GM12878 (cell line): ENCODE results near the gene LSM3. TPM values are rescaled to one million over a fixed set of nuclear protein-coding genes. Genes with fewer than 3 reads are reported as not detected.

Experiments
- ATAC-seq: fragments of 200-7000 bp; cut with Tn5 transposase; 3 replicates; pipeline ENCODE4 v1.9.1; 2020; ENCODE audit warnings: mild to moderate bottlenecking, moderate library complexity
- BruUV-seq: library from RNA; stranded (reverse); fragments of 400-500 nt; replicated peaks from 2 replicates; lab custom pipeline; 2021; lab: Mats Ljungman, UMichigan
- CTCF ChIA-PET: fragments of 300-600 bp; sonication (Branson Sonifier 250); formaldehyde crosslinking; extraction: SDS; loops from one replicate; lab custom pipeline; 2021; ENCODE audit warnings: inconsistent platforms; lab: Yijun Ruan, JAX
- POLR2A ChIA-PET: fragments of 350-600 bp; formaldehyde crosslinking; extraction: SDS; loops from one replicate; lab custom pipeline; 2021; ENCODE audit warnings: inconsistent platforms; lab: Charles Lee
- RAD21 ChIA-PET: fragments of 300-600 bp; sonication (Branson Sonifier 250); formaldehyde crosslinking; loops from one replicate; lab custom pipeline; 2023; ENCODE audit warnings: antibody characterized with exemption; ENCODE audit not compliant: unreplicated experiment; lab: Charles Lee
- SMC1A ChIA-PET: fragments of 300-600 bp; sonication (Branson Sonifier 250); formaldehyde crosslinking; loops from one replicate; lab custom pipeline; 2023; ENCODE audit not compliant: unreplicated experiment, uncharacterized antibody; lab: Charles Lee
- DNase-seq: peaks from one replicate; pipeline ENCODE4 v3.0.0-alpha.2; 2011; ENCODE audit warnings: low read depth, low spot score
- FAIRE-seq: peaks from 3 replicates; lab custom pipeline; 2011; peaks lifted over from hg19 to GRCh38; lab: Jason Lieb, UNC
- H2AFZ ChIP-seq: 2 replicates; pipeline ENCODE4 v1.6.0; 2011; ENCODE audit warnings: low read depth, low read length, control low read depth; ENCODE audit not compliant: control insufficient read depth
- H3K27ac ChIP-seq: 2 replicates; pipeline ENCODE4 v1.5.1; 2011; ENCODE audit warnings: control low read depth; ENCODE audit not compliant: control insufficient read depth, insufficient read depth
- H3K27me3 ChIP-seq, 2 experiments: replicated peaks in 1 of 2; 2 replicates each; pipeline versions ENCODE4 v1.6.0 to v1.6.1; 2011; ENCODE audit warnings: low read length in 1 of 2; ENCODE audit not compliant: control insufficient read depth in 2 of 2, insufficient read depth in 2 of 2
- H3K36me3 ChIP-seq, 2 experiments: 2 replicates each; pipeline ENCODE4 v1.5.1; 2011; ENCODE audit warnings: low read length in 1 of 2; ENCODE audit not compliant: control insufficient read depth in 2 of 2, insufficient read depth in 2 of 2
- H3K4me1 ChIP-seq: 2 replicates; pipeline ENCODE4 v1.6.1; 2011; ENCODE audit warnings: mild to moderate bottlenecking, low read length, moderate library complexity, mixed read lengths; ENCODE audit not compliant: control insufficient read depth, insufficient read depth
- H3K4me2 ChIP-seq: 2 replicates; pipeline ENCODE4 v1.6.0; 2011; ENCODE audit warnings: control low read depth; ENCODE audit not compliant: control insufficient read depth, insufficient read depth
- H3K4me3 ChIP-seq: fragments of 200-600 bp; sonication (generic); 2 replicates; pipeline ENCODE4 v1.5.1; 2016
- H3K79me2 ChIP-seq: 2 replicates; pipeline ENCODE4 v1.6.0; 2011; ENCODE audit warnings: low read length; ENCODE audit not compliant: control insufficient read depth, insufficient read depth
- H3K9ac ChIP-seq: 2 replicates; pipeline ENCODE4 v1.8.0; 2011; ENCODE audit warnings: low read length, control low read depth, mixed read lengths; ENCODE audit not compliant: control insufficient read depth, insufficient read depth
- H3K9me3 ChIP-seq: replicated peaks from 3 replicates; pipeline ENCODE4 v1.5.1; 2011; ENCODE audit warnings: mild to moderate bottlenecking, low read length; ENCODE audit not compliant: control insufficient read depth, insufficient read depth
- H4K20me1 ChIP-seq: 2 replicates; pipeline ENCODE4 v1.6.0; 2011; ENCODE audit not compliant: control insufficient read depth, insufficient read depth
- BCLAF1 ChIP-seq: fragments of 450-650 bp; IDR thresholded peaks from 2 replicates; pipeline ENCODE4 v1.6.1; 2017; ENCODE audit warnings: antibody characterized with exemption, mild to moderate bottlenecking, moderate library complexity
- CBFB ChIP-seq: IDR thresholded peaks from 2 replicates; pipeline ENCODE4 v1.6.1; 2016; ENCODE audit warnings: antibody characterized with exemption, low read depth
- CHD2 ChIP-seq: IDR thresholded peaks from 2 replicates; pipeline ENCODE4 v1.6.1; 2011; ENCODE audit warnings: low read depth, low read length, improper control_type of control experiment, borderline replicate concordance
- E4F1 ChIP-seq: fragments of 450-650 bp; IDR thresholded peaks from 2 replicates; pipeline ENCODE4 v1.6.1; 2018; ENCODE audit warnings: borderline replicate concordance, mild to moderate bottlenecking; ENCODE audit not compliant: partially characterized antibody
- HSF1 ChIP-seq: fragments of 150-350 bp; IDR thresholded peaks from 2 replicates; pipeline ENCODE4 v1.6.1; 2014; ENCODE audit warnings: mild to moderate bottlenecking, low read depth, low read length
- IKZF2 ChIP-seq, 2 experiments: fragments of 450-650 bp; IDR thresholded peaks; 2 replicates each; pipeline ENCODE4 v1.6.1; 2017; ENCODE audit warnings: mild to moderate bottlenecking in 2 of 2, moderate library complexity in 2 of 2
- JUND ChIP-seq: IDR thresholded peaks from 2 replicates; pipeline ENCODE4 v1.6.1; 2012; ENCODE audit warnings: low read depth, mild to moderate bottlenecking, low read length, improper control_type of control experiment, moderate library complexity
- MYC ChIP-seq: IDR thresholded peaks from 2 replicates; pipeline ENCODE4 v1.6.1; 2011; ENCODE audit warnings: mild to moderate bottlenecking, low read length, moderate library complexity, inconsistent platforms; ENCODE audit not compliant: insufficient read depth, insufficient replicate concordance, insufficient read length, severe bottlenecking
- NFXL1 ChIP-seq: fragments of 450-650 bp; IDR thresholded peaks from 2 replicates; pipeline ENCODE4 v1.6.1; 2017; ENCODE audit warnings: antibody characterized with exemption, mild to moderate bottlenecking, borderline replicate concordance
- SRF ChIP-seq, 2 experiments: IDR thresholded peaks; 2 replicates each; pipeline ENCODE4 v1.6.1; 2011; ENCODE audit warnings: low read depth in 2 of 2, low read length in 2 of 2, mild to moderate bottlenecking in 1 of 2, moderate library complexity in 1 of 2
- WRNIP1 ChIP-seq: IDR thresholded peaks from 2 replicates; pipeline ENCODE4 v1.6.1; 2011; ENCODE audit warnings: low read depth, low read length, improper control_type of control experiment, borderline replicate concordance
- YBX1 ChIP-seq: fragments of 450-650 bp; IDR thresholded peaks from 2 replicates; pipeline ENCODE4 v1.6.1; 2016; ENCODE audit warnings: antibody characterized with exemption
- ZBTB33 ChIP-seq: fragments of 450-650 bp; IDR thresholded peaks from 2 replicates; pipeline ENCODE4 v1.6.1; 2017; ENCODE audit warnings: mild to moderate bottlenecking
- ZZZ3 ChIP-seq: IDR thresholded peaks from 2 replicates; pipeline ENCODE4 v1.6.1; 2011; ENCODE audit warnings: low read depth; ENCODE audit not compliant: control insufficient read depth, insufficient read length
- WGBS: methylation state at CpG from one replicate; pipeline ENCODE4 v1.1.6; 2016; ENCODE audit warnings: low lambda C conversion rate; ENCODE audit not compliant: insufficient replicate concordance, insufficient coverage; ENCODE audit errors: missing lambda C conversion rate; 5-methylcytosine and 5-hydroxymethylcytosine counted together
- in situ Hi-C: fragments of 300-500 bp; cut with MboI; formaldehyde crosslinking; loops from 9 replicates; pipeline ENCODE4 v1.14.3; 2018; ENCODE audit warnings: mixed read lengths
- intact Hi-C: fragments of 100-400 bp; cut with micrococcal nuclease; formaldehyde crosslinking; loops from one replicate; pipeline ENCODE4 v1.14.2; 2022; ENCODE audit not compliant: unreplicated experiment
- polyA plus RNA-seq, 11 experiments: library from polyadenylated mRNA; depleted of rRNA in 4 of 11; unstranded in 6 of 11; stranded (reverse) in 5 of 11; fragments of >200 nt; fragmentation: Nextera tagmentation in 4 of 11; fragmentation: Illumina TruSeq in 1 of 11; extraction: Ambion mirVana in 4 of 11; extraction: Trizol in 1 of 11; gene quantifications; 1 replicate in 1 of 11; 2 replicates in 10 of 11; pipeline versions ENCODE4 v1.2.1 to v1.2.3, GENCODE V29; 2011 to 2016; ENCODE audit warnings: inconsistent platforms in 2 of 11, missing spikeins in 2 of 11, low read depth in 1 of 11
- total RNA-seq, 4 experiments: library from RNA; depleted of rRNA in 3 of 4; stranded (reverse); fragments of >200 nt in 3 of 4; fragmentation: Illumina TruSeq in 1 of 4; extraction: Trizol in 1 of 4; gene quantifications; 2 replicates each; pipeline versions ENCODE4 v1.2.1 to v1.2.3, GENCODE V29; 2013 to 2021

Gene LSM3
- total and polyA plus RNA-seq, 10 of the 15 experiments (the other 5 are each of a cell fraction or from before 2014, with no cell fraction given), result 15.5 to 111 (median 29.1) TPM

GRCh38 chr3:14237457-14237856, 58.8 kb downstream of the LSM3 start:
- ChIA-PET CTCF (interaction anchor here (1.5 kb wide), 1 partner anchor 40 kb away, joined by 3 read pairs; no protein-coding TSS in a partner anchor), SMC1A (no interaction called here), RAD21 (no interaction called here), POLR2A (no interaction called here)
- in situ Hi-C loops (no loop called here), intact Hi-C loops (no loop called here)
- no peaks in the 10 kb centered on the region for H3K79me2 ChIP-seq
- ATAC-seq, result no peak
- H3K4me2 ChIP-seq, result no peak overlapping the region
- no peaks in the 10 kb centered on the region for H3K36me3 ChIP-seq
- no peak overlapping the region for H3K4me3 ChIP-seq
- H3K27me3 ChIP-seq, result peaks cover 0 to 2% of the 10 kb centered on the region in 2 experiments; a peak in 1 of 4 replicates
- DNase-seq, result no peak
- H3K9ac ChIP-seq, result no peak overlapping the region
- H4K20me1 ChIP-seq, result no peaks in the 10 kb centered on the region
- no TSS peak for BruUV-seq
- TF ChIP-seq MYC (no peak), E4F1 (no peak), CHD2 (no peak), YBX1 (no peak), NFXL1 (no peak), JUND (no peak), CBFB (no peak), IKZF2 (IDR thresholded peaks at IDR 0.05) (no peak), ZZZ3 (no peak), SRF (IDR thresholded peaks at IDR 0.05; ENCODE audit: low read depth in 2 of 2, low read length in 2 of 2) (no peak), ZBTB33 (no peak), WRNIP1 (no peak), HSF1 (no peak), BCLAF1 (no peak)
- H3K9me3 ChIP-seq, result peaks cover 3% of the 10 kb centered on the region; the same call in 2 of the 3 replicates
- WGBS, result 28% methylated on average over 6 of the region's 6 CpGs
- H3K27ac ChIP-seq, result no peak overlapping the region
- H3K4me1 ChIP-seq, result no peaks in the 10 kb centered on the region
- no peak overlapping the region for H2AFZ ChIP-seq
- no peak for FAIRE-seq
